Keratinocyte (primary cell): ENCODE data around the gene SHISA7.

Source experiments
- EZH2 ChIP-seq: IDR thresholded peaks from one replicate; pipeline ENCODE4 v1.6.1; 2012; ENCODE audit warnings: inconsistent platforms, mild to moderate bottlenecking, low read length, moderate library complexity
- TF ChIP-seq, protein P1 (sequence below), 3 experiments: IDR thresholded peaks in 1 of 3; conservative IDR thresholded peaks in 1 of 3; optimal IDR thresholded peaks in 1 of 3; 2 replicates in 2 of 3; 3 replicates in 1 of 3; pipeline versions ENCODE3 to v1.5.1; 2011; ENCODE audit warnings: low read length in 3 of 3, mild to moderate bottlenecking in 3 of 3, moderate library complexity in 2 of 3, control low read depth in 1 of 3, inconsistent platforms in 1 of 3; ENCODE audit not compliant: insufficient read depth in 2 of 3; ENCODE audit errors: extremely low read depth in 1 of 3

DNA sequence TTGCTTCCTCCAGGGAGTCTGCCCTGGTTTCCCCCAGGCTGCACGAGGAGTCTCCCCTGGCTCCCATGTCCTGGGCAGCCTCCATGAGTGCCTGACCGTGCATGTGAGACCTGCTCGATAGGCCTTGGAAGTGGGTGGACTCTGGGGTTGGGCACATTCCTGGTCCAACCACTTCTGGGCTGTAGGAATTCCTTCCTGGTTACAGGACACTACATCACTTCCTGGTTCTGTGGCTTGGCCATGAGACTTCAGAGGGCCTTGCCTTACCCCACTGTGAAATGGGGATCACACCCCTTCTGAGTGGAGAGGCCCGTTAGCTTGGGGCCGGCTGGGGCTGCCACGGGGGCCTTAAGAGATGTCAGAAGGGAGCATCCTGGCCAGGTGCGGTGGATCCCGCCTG is 29.4 kb upstream of the SHISA7 start:
- TF ChIP-seq, protein P1, sequence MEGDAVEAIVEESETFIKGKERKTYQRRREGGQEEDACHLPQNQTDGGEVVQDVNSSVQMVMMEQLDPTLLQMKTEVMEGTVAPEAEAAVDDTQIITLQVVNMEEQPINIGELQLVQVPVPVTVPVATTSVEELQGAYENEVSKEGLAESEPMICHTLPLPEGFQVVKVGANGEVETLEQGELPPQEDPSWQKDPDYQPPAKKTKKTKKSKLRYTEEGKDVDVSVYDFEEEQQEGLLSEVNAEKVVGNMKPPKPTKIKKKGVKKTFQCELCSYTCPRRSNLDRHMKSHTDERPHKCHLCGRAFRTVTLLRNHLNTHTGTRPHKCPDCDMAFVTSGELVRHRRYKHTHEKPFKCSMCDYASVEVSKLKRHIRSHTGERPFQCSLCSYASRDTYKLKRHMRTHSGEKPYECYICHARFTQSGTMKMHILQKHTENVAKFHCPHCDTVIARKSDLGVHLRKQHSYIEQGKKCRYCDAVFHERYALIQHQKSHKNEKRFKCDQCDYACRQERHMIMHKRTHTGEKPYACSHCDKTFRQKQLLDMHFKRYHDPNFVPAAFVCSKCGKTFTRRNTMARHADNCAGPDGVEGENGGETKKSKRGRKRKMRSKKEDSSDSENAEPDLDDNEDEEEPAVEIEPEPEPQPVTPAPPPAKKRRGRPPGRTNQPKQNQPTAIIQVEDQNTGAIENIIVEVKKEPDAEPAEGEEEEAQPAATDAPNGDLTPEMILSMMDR (optimal IDR thresholded peaks at IDR 0.05 in 1 of 3, IDR thresholded peaks at IDR 0.05 in 1 of 3, conservative IDR thresholded peaks at IDR 0.05 in 1 of 3; ENCODE audit: extremely low read depth in 1 of 3, insufficient read depth in 2 of 3, low read length in 3 of 3) = no peak
- no peak for TF ChIP-seq EZH2
